Left lung (tissue), 10 donors: ENCODE results near the gene TMOD1. TPM values are rescaled to one million over a fixed set of nuclear protein-coding genes. Genes with fewer than 3 reads are reported as not detected.
A peak's percentile ranks its signal among the peaks of the same experiment; 100 is the strongest.

Experiments used
- ATAC-seq: fragments of 200-7000 bp; cut with Tn5 transposase; one replicate; pipeline ENCODE4 v1.9.1; 2020; ENCODE audit warnings: moderate library complexity
- DNase-seq, 4 donors: peaks; one replicate each; pipeline ENCODE4 v3.0.0-alpha.2; 2013 to 2020
- H3K27ac ChIP-seq, 2 donors: fragments of 200-600 bp; sonication (generic) in 1 of 2; one replicate each; pipeline versions ENCODE4 v1.5.0 to v1.8.0; 2020 to 2021
- H3K27me3 ChIP-seq, 2 donors: fragments of 200-600 bp; sonication (generic) in 1 of 2; one replicate each; pipeline versions ENCODE4 v1.5.0 to v1.8.0; 2020 to 2021
- H3K36me3 ChIP-seq, 2 donors: fragments of 200-600 bp; sonication (generic) in 1 of 2; one replicate each; pipeline versions ENCODE4 v1.5.0 to v1.8.0; 2020 to 2021
- H3K4me1 ChIP-seq, 2 donors: fragments of 200-600 bp; one replicate each; pipeline ENCODE4 v1.8.0; 2021
- H3K4me3 ChIP-seq, 2 donors: fragments of 200-600 bp; sonication (generic) in 1 of 2; one replicate each; pipeline versions ENCODE4 v1.5.0 to v1.8.0; 2020 to 2021; ENCODE audit warnings: mild to moderate bottlenecking in 1 of 2
- H3K9me3 ChIP-seq, 2 donors: fragments of 200-600 bp; sonication (generic) in 1 of 2; one replicate each; pipeline versions ENCODE4 v1.5.0 to v1.8.0; 2020 to 2021
- intact Hi-C, 2 donors: fragments of 100-400 bp; cut with DNase I; formaldehyde crosslinking; loops; one replicate each; pipeline versions ENCODE4 v1.11.2 to v1.14.2; 2022
- polyA plus RNA-seq, 6 donors: library from polyadenylated mRNA; unstranded; fragments of 120-200 nt; gene quantifications; one replicate each; pipeline ENCODE4 v1.2.1, GENCODE V29; 2013; ENCODE audit not compliant: insufficient read length in 6 of 6
- total RNA-seq, 2 donors: library from RNA; stranded (reverse); fragmentation: NEBNext Ultra II Directional; extraction: Animal tissue kit (Norgen Biotek cat#: 25700); gene quantifications; one replicate each; pipeline ENCODE4 v1.2.1, GENCODE V29; 2021
- TF ChIP-seq, protein P1 (sequence below), 2 donors: fragments of 200-600 bp; sonication (generic) in 1 of 2; IDR thresholded peaks; one replicate each; pipeline versions ENCODE4 v1.5.0 to v1.8.0; 2021; ENCODE audit warnings: antibody characterized with exemption in 2 of 2
- donor health status: DM: no; HTN: yes; CAD: no.
- donor health status: DM: no; HTN: no; CAD: no.

Gene TMOD1
- total and polyA plus RNA-seq, 8 donors = 1.1 to 6.0 (median 2.5) TPM

DNA sequence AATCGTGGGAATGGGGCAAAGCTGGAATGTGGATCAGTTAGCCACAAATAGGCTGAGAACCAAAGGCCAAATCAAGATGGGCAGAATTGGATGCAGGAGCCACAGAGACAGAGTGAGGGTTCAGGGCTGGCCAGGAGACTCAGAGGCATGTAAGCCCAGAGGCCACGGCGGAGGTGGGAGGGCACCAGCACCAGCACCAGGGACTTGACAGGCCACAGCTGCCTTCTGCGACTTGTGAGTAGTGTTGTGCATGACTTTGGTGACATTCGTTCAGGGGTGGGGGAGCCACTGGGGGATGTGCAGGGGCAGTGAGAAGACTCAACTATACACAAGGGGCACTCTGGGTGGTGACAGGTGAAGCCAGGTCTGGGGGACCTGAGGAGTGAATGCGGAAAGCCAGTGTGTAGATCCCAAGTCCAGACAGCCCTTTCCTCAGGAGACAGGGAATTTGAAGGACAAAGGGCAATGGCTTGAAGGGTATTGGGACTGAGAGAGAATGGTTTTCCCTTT lies 53.2 kb downstream of the TMOD1 start:
- intact Hi-C loops = no loop called here
- TF ChIP-seq, protein P1, sequence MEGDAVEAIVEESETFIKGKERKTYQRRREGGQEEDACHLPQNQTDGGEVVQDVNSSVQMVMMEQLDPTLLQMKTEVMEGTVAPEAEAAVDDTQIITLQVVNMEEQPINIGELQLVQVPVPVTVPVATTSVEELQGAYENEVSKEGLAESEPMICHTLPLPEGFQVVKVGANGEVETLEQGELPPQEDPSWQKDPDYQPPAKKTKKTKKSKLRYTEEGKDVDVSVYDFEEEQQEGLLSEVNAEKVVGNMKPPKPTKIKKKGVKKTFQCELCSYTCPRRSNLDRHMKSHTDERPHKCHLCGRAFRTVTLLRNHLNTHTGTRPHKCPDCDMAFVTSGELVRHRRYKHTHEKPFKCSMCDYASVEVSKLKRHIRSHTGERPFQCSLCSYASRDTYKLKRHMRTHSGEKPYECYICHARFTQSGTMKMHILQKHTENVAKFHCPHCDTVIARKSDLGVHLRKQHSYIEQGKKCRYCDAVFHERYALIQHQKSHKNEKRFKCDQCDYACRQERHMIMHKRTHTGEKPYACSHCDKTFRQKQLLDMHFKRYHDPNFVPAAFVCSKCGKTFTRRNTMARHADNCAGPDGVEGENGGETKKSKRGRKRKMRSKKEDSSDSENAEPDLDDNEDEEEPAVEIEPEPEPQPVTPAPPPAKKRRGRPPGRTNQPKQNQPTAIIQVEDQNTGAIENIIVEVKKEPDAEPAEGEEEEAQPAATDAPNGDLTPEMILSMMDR (IDR thresholded peaks at IDR 0.05) = no peak

DNA sequence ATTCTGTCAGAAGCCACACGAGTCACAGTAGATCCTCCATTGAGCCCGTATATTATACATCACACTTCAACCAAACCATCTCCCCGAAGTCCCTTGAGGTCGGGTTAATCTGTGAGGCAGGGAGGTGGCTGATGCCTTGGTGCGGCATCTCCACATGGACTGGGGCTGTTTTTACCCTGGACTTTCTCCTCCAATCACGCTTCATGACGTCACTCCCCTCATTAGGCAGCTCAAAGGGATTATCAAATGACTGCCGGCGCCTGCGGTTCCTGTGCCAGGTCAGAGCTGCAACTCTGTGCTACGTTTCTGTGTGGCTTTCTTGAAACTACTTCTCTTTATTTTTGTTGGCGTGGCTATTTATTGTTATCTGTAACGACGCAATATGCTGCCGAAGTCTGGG lies 53.7 kb downstream of the TMOD1 start:
- Histone ChIP-seq H3K27ac (no peak overlapping the region), H3K36me3 (no peaks in the 10 kb centered on the region), H3K27me3 (no peaks in the 10 kb centered on the region), H3K4me1 (peaks cover 11 to 19% of the 10 kb centered on the region in 2 donors), H3K4me3 (no peak overlapping the region), H3K9me3 (no peaks in the 10 kb centered on the region)
- DNase-seq (no peak), ATAC-seq (no peak)
- intact Hi-C loops = no loop called here
- TF ChIP-seq, protein P1 (IDR thresholded peaks at IDR 0.05) = no peak

More for the DNA sequence above, 53.2 kb downstream of the TMOD1 start:
- H3K9me3 ChIP-seq = no peaks in the 10 kb centered on the region
- H3K27me3 ChIP-seq = no peaks in the 10 kb centered on the region
- H3K36me3 ChIP-seq = no peaks in the 10 kb centered on the region
- peaks cover 11 to 19% of the 10 kb centered on the region in 2 donors for H3K4me1 ChIP-seq
- no peak overlapping the region for H3K4me3 ChIP-seq
- no peak overlapping the region for H3K27ac ChIP-seq
- DNase-seq (no peak), ATAC-seq (no peak)

DNA sequence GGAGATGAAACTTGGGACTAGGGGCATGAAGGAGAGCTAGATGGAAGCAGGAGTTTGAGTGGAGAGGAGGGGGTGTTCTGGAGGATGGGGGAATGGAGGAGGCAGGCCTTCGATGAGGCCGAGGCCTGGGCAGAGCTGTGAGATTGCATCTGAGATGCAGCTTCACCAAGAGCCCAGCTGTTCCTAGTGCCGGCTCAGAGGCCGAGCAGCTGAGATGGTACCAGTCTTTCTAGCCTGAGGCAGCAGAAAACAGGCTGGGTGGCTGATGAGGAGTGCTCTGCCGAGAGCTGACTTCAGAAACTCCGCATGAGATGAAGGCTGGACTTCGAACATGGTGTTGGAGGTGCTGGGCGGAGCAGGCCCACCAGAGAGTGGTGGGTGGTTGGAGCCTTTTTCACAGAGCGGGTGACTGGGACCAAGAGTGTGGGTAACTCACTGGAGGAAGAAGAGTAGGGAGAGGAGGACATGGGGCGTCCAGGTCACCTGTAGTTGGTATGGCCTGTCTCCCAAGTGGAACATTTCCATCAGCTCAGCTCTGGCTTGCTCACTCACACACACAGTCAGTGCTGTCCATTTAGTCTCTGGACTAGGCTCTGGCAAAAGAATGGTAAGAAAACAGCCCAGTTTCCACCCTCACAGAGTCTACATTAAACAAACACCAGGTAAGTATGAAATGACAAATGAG lies 54.7 kb downstream of the TMOD1 start:
- no peaks in the 10 kb centered on the region for H3K9me3 ChIP-seq
- intact Hi-C loops = no loop called here
- DNase-seq (no peak), ATAC-seq (no peak)
- TF ChIP-seq, protein P1 (IDR thresholded peaks at IDR 0.05) = no peak
- H3K4me3 ChIP-seq = no peak overlapping the region
- H3K4me1 ChIP-seq = peaks cover 11 to 19% of the 10 kb centered on the region in 2 donors
- H3K27me3 ChIP-seq = no peaks in the 10 kb centered on the region
- no peaks in the 10 kb centered on the region for H3K36me3 ChIP-seq
- H3K27ac ChIP-seq = no peak overlapping the region

DNA sequence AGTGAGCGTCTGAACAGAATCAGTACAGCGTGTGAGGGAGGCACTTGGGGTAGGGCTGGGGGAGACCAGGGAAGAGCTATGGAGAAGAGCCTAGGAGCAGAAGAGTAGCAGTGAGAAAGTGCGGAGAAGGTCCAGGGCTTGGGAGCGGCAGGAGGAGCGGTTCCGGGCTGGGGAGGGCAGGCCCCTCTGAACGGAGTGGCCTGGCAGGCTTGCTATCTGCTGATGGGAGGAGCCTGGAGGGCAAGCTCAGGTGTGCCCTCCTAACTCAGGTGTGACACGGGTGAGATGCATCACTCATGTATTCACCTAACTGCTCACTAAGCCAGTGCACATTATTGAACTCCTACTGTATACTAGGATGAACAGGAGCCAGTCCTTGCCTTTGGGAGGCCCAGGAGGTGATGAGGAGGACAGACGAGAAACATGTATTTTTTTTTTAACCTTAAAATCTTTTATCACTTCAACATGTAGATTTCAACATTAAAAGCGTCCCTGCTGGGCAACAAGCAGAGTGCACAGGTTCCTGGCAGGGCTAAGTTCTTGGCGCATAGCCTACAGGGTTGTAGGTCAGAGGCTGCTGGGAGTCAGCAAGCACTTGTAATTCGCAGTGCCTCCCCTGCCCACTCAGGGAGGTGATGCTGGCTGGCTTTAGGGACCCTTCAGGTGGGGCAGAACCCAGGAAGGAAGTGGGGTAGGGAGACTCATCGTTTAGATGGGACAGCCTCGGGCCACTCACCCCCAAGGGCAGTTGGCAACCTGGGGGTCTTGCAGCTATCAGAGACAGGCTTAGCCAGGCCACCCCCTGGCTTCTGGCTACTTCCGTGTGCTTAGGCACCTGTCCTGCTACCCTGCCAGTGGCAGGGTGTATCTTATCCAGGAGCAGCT lies 55.5 kb downstream of the TMOD1 start:
- Histone ChIP-seq H3K27me3 (no peaks in the 10 kb centered on the region), H3K9me3 (no peaks in the 10 kb centered on the region), H3K4me1 (peaks cover 11 to 19% of the 10 kb centered on the region in 2 donors), H3K4me3 (no peak overlapping the region), H3K27ac (peak overlapping the region; percentile 36 to 43), H3K36me3 (no peaks in the 10 kb centered on the region)
- no peak for DNase-seq
- TF ChIP-seq, protein P1 (IDR thresholded peaks at IDR 0.05) = no peak
- no peak for ATAC-seq
- intact Hi-C loops = no loop called here

DNA sequence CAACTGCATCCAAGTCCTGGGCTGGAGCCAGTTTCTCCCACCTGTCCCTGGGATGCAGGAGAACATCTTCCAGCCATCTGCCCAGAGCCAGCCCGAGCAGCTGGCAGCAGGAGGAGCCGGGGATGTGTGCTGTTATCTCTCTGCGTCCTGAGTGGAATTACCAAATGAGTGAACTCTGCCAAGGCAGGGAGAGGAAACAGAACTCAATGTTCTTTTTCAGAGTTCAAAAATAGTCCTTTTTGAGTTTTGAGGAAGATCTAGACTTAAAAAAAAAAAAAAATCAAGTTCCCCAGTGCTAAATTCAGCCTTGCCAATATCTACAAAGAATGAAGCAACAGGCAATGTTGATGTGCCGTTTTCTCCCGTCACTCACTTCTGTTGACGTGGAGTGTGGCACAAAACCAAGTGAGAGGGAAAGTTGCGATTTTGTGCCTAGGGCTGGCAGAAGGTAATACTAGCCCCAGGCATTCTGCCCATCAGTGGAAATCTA lies 56.2 kb downstream of the TMOD1 start:
- no peaks in the 10 kb centered on the region for H3K9me3 ChIP-seq
- no peak overlapping the region for H3K4me3 ChIP-seq
- no peaks in the 10 kb centered on the region for H3K36me3 ChIP-seq
- H3K4me1 ChIP-seq = peaks cover 11 to 19% of the 10 kb centered on the region in 2 donors
- intact Hi-C loops = no loop called here
- DNase-seq = no peak
- no peaks in the 10 kb centered on the region for H3K27me3 ChIP-seq
- TF ChIP-seq, protein P1 (IDR thresholded peaks at IDR 0.05) = no peak
- ATAC-seq = peak; percentile 46
- H3K27ac ChIP-seq = peak overlapping the region; percentile 36 to 43
